Endothelial cell (in vitro differentiated cells): Measurements from ENCODE around the gene CADM1. TPM values are rescaled to one million over a fixed set of nuclear protein-coding genes. Genes with fewer than 3 reads are reported as not detected.

Experiments used
- DNase-seq: peaks from one replicate; pipeline ENCODE4 v3.0.0; 2021; ENCODE audit warnings: low spot score
- H3K27ac Mint-ChIP-seq: one replicate; pipeline ENCODE4 v1.8.0; 2021; ENCODE audit warnings: mixed read lengths, inconsistent platforms; ENCODE audit not compliant: unreplicated experiment
- H3K27me3 Mint-ChIP-seq: one replicate; pipeline ENCODE4 v1.8.0; 2021; ENCODE audit warnings: mild to moderate bottlenecking, moderate library complexity, mixed read lengths, inconsistent platforms; ENCODE audit not compliant: unreplicated experiment
- H3K36me3 Mint-ChIP-seq: one replicate; pipeline ENCODE4 v1.8.0; 2021; ENCODE audit warnings: mild to moderate bottlenecking, low read depth, mixed read lengths, inconsistent platforms; ENCODE audit not compliant: unreplicated experiment
- H3K4me1 Mint-ChIP-seq: one replicate; pipeline ENCODE4 v1.8.0; 2021; ENCODE audit warnings: mild to moderate bottlenecking, mixed read lengths, inconsistent platforms; ENCODE audit not compliant: unreplicated experiment
- H3K4me3 Mint-ChIP-seq: one replicate; pipeline ENCODE4 v1.8.0; 2021; ENCODE audit warnings: mild to moderate bottlenecking, mixed read lengths, inconsistent platforms; ENCODE audit not compliant: unreplicated experiment
- H3K9me3 Mint-ChIP-seq: one replicate; pipeline ENCODE4 v1.8.0; 2021; ENCODE audit warnings: mixed read lengths, inconsistent platforms; ENCODE audit not compliant: unreplicated experiment
- CTCF ChIP-seq: fragments of 200-600 bp; sonication (generic); IDR thresholded peaks from one replicate; pipeline ENCODE4 v1.5.0; 2021; ENCODE audit warnings: antibody characterized with exemption; ENCODE audit not compliant: unreplicated experiment
- total RNA-seq: library from RNA; stranded (reverse); fragmentation: NEBNext Ultra II Directional; extraction: Animal tissue kit (Norgen Biotek cat#: 25700); gene quantifications from one replicate; pipeline ENCODE4 v1.2.1, GENCODE V29; 2021; ENCODE audit not compliant: unreplicated experiment

CADM1 gene
- total RNA-seq, 1 donor from 2014 or later: 65.5 TPM

- H3K27me3 Mint-ChIP-seq: peaks cover 6% of the 10 kb centered on the region
- no peaks in the 10 kb centered on the region for H3K36me3 Mint-ChIP-seq
- H3K9me3 Mint-ChIP-seq: no peaks in the 10 kb centered on the region
- peak; percentile 7 for DNase-seq
- H3K4me1 Mint-ChIP-seq: peaks cover 14% of the 10 kb centered on the region
- H3K27ac Mint-ChIP-seq: no peak overlapping the region
- no peak for TF ChIP-seq CTCF
- no peak overlapping the region for H3K4me3 Mint-ChIP-seq
Measured at GRCh38 chr11:115500547-115501501, 3.4 kb downstream of the CADM1 start.

- H3K27me3 Mint-ChIP-seq: peaks cover 4% of the 10 kb centered on the region
- peak overlapping the region; percentile 22 for H3K27ac Mint-ChIP-seq
- no peak for DNase-seq
- peaks cover 19% of the 10 kb centered on the region for H3K4me1 Mint-ChIP-seq
- no peak for TF ChIP-seq CTCF
- no peaks in the 10 kb centered on the region for H3K36me3 Mint-ChIP-seq
- no peaks in the 10 kb centered on the region for H3K9me3 Mint-ChIP-seq
- H3K4me3 Mint-ChIP-seq: no peak overlapping the region
Measured at GRCh38 chr11:115499891-115500290, 4.3 kb downstream of the CADM1 start.

- no peak for TF ChIP-seq CTCF
- no peak for DNase-seq
- Mint-ChIP-seq H3K4me3 (no peak overlapping the region), H3K9me3 (no peaks in the 10 kb centered on the region), H3K4me1 (peaks cover 18% of the 10 kb centered on the region), H3K27me3 (no peaks in the 10 kb centered on the region), H3K36me3 (no peaks in the 10 kb centered on the region), H3K27ac (no peak overlapping the region)
Measured at GRCh38 chr11:115499241-115499799, 4.9 kb downstream of the CADM1 start.

GRCh38 chr11:115498354-115498753 is 5.9 kb downstream of the CADM1 start:
- DNase-seq: no peak
- TF ChIP-seq CTCF: no peak
- Mint-ChIP-seq H3K27ac (no peak overlapping the region), H3K36me3 (no peaks in the 10 kb centered on the region), H3K4me1 (peaks cover 18% of the 10 kb centered on the region), H3K27me3 (no peaks in the 10 kb centered on the region), H3K9me3 (no peaks in the 10 kb centered on the region), H3K4me3 (no peak overlapping the region)

GRCh38 chr11:115497303-115497702 is 6.9 kb downstream of the CADM1 start:
- DNase-seq: no peak

More at GRCh38 chr11:115497303-115497702, 6.9 kb downstream of the CADM1 start:
- peaks cover 18% of the 10 kb centered on the region for H3K4me1 Mint-ChIP-seq
- TF ChIP-seq CTCF: no peak
- H3K9me3 Mint-ChIP-seq: no peaks in the 10 kb centered on the region
- no peaks in the 10 kb centered on the region for H3K27me3 Mint-ChIP-seq
- H3K27ac Mint-ChIP-seq: no peak overlapping the region
- no peak overlapping the region for H3K4me3 Mint-ChIP-seq
- no peaks in the 10 kb centered on the region for H3K36me3 Mint-ChIP-seq
